Stomach (tissue), 4 donors: ENCODE data around the gene PELI2.

Experiments
- CTCF ChIP-seq, 7 experiments: fragments of 450-650 bp in 4 of 7; fragments of 200-600 bp in 3 of 7; sonication (generic) in 3 of 7; IDR thresholded peaks; one replicate each; pipeline ENCODE4 v1.5.1; 2016 to 2019; ENCODE audit warnings: antibody characterized with exemption in 7 of 7, control low read depth in 2 of 7, mild to moderate bottlenecking in 1 of 7
- EP300 ChIP-seq: sonication (generic); formaldehyde crosslinking; IDR thresholded peaks from one replicate; pipeline ENCODE4 v1.6.1; 2017; ENCODE audit warnings: antibody characterized with exemption
- POLR2A ChIP-seq, 4 donors: fragments of 450-650 bp; IDR thresholded peaks; one replicate each; pipeline ENCODE4 v1.6.1; 2016; ENCODE audit warnings: antibody characterized with exemption in 4 of 4, control low read depth in 2 of 4, mild to moderate bottlenecking in 1 of 4, moderate library complexity in 1 of 4
- POLR2AphosphoS5 ChIP-seq, 3 donors: sonication (generic); formaldehyde crosslinking; IDR thresholded peaks; one replicate each; pipeline ENCODE4 v1.6.1; 2016; ENCODE audit warnings: antibody characterized with exemption in 3 of 3

DNA sequence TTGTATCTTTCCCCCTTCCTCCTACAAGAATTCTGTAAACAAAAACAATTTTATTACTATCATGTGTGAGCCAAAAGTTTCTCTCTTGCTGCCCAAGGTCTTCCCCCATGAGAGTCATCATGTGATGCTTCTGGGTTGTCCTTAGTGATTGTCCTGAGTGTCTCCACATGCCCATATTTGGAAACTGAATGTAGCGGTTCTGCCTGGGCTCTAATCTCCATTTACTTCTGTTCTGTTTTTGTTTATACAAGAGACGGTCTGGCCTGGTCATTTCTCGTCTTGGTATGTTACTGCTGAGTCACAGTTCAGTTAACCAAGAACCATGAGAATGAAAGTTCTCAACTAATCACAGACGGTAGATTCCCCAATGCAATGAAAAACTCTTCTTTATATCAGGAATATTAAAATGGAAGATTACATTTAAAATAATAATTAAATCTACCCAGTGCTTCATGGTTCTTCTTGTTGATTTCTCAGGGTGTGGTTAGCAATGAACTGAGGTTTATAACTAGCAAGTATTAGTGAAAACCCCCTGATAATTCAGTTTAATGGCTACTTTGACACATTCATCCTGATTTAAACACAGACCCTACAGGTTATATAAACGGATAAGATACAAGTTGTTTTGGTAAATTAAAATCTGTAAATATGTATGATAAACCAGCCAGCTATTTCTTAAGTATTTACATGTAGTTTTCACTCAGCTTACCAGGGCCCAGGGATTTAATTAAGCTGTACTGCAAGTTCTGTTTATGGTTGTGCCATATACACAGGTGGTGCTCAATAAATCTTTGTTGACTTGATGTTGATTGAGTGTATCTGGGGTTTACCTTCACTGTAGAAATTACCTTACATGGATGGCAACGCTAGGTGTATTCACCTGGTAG, 81.1 kb downstream of the PELI2 start:
- TF ChIP-seq CTCF (IDR thresholded peaks at IDR 0.05): no peak
- peak in 2 of 3 donors; percentile 27 to 79 for TF ChIP-seq POLR2AphosphoS5 (IDR thresholded peaks at IDR 0.05)
- TF ChIP-seq EP300: peak; percentile 29
- TF ChIP-seq POLR2A (IDR thresholded peaks at IDR 0.05): no peak
